H9 (cell line): ENCODE measurements around the gene VANGL2. TPM values are rescaled to one million over a fixed set of nuclear protein-coding genes. Genes with fewer than 3 reads are reported as not detected.

Source experiments
- DNase-seq: peaks from one replicate; pipeline ENCODE4 v3.0.0-alpha.2; 2017
- H2AFZ ChIP-seq: one replicate; pipeline ENCODE4 v1.6.1; 2013; ENCODE audit warnings: mild to moderate bottlenecking, low read length, control low read depth, moderate library complexity
- H2AK5ac ChIP-seq: 2 replicates; pipeline ENCODE4 v1.6.1; 2013; ENCODE audit warnings: low read length, control low read depth, mixed read lengths; ENCODE audit not compliant: insufficient read length
- H2BK120ac ChIP-seq: one replicate; pipeline ENCODE4 v1.6.1; 2013; ENCODE audit warnings: low read depth, mild to moderate bottlenecking, low read length, control low read depth, inconsistent platforms; ENCODE audit not compliant: poor library complexity, severe bottlenecking
- H2BK12ac ChIP-seq: 2 replicates; pipeline ENCODE4 v1.6.1; 2013; ENCODE audit warnings: low read length, control low read depth, mixed read lengths, low read depth; ENCODE audit not compliant: insufficient read length
- H2BK15ac ChIP-seq: 2 replicates; pipeline ENCODE4 v1.6.1; 2013; ENCODE audit warnings: low read depth, low read length, control low read depth
- H2BK20ac ChIP-seq: one replicate; pipeline ENCODE4 v1.6.1; 2013; ENCODE audit warnings: low read depth, mild to moderate bottlenecking, low read length, control low read depth, inconsistent platforms; ENCODE audit not compliant: poor library complexity, severe bottlenecking
- H2BK5ac ChIP-seq: 2 replicates; pipeline ENCODE4 v1.6.1; 2013; ENCODE audit warnings: low read length, control low read depth, mixed read lengths; ENCODE audit not compliant: insufficient read length
- H3K14ac ChIP-seq: 2 replicates; pipeline ENCODE4 v1.6.1; 2013; ENCODE audit warnings: low read length, control low read depth; ENCODE audit not compliant: insufficient read depth
- H3K18ac ChIP-seq: 2 replicates; pipeline ENCODE4 v1.6.1; 2013; ENCODE audit warnings: low read depth, mild to moderate bottlenecking, mixed read lengths, low read length, control low read depth; ENCODE audit not compliant: insufficient read length
- H3K23ac ChIP-seq: 2 replicates; pipeline ENCODE4 v1.6.1; 2013; ENCODE audit warnings: low read length, control low read depth, mixed read lengths, low read depth; ENCODE audit not compliant: insufficient read length
- H3K23me2 ChIP-seq: 2 replicates; pipeline ENCODE4 v1.6.1; 2013; ENCODE audit warnings: low read depth, mild to moderate bottlenecking, mixed read lengths, low read length, control low read depth; ENCODE audit not compliant: insufficient read length, poor library complexity, severe bottlenecking
- H3K27ac ChIP-seq: 2 replicates; pipeline ENCODE4 v1.5.1; 2013; ENCODE audit warnings: low read length, control low read depth, mixed read lengths, low read depth; ENCODE audit not compliant: insufficient read length
- H3K27me3 ChIP-seq: 2 replicates; pipeline ENCODE4 v1.6.1; 2013; ENCODE audit warnings: low read length, control low read depth, inconsistent platforms; ENCODE audit not compliant: insufficient read depth
- H3K4ac ChIP-seq: 2 replicates; pipeline ENCODE4 v1.6.1; 2013; ENCODE audit warnings: low read depth, mild to moderate bottlenecking, control low read depth, inconsistent platforms, low read length, moderate library complexity
- H3K4me1 ChIP-seq: 2 replicates; pipeline ENCODE4 v1.6.1; 2013; ENCODE audit warnings: low read length, control low read depth, inconsistent platforms; ENCODE audit not compliant: insufficient read depth
- H3K4me2 ChIP-seq: 2 replicates; pipeline ENCODE4 v1.6.1; 2013; ENCODE audit warnings: low read length, control low read depth, mixed read lengths; ENCODE audit not compliant: insufficient read length, insufficient read depth
- H3K56ac ChIP-seq: 2 replicates; pipeline ENCODE4 v1.6.1; 2013; ENCODE audit warnings: low read depth, mild to moderate bottlenecking, mixed read lengths, low read length, control low read depth; ENCODE audit not compliant: insufficient read length
- H3K79me1 ChIP-seq: 2 replicates; pipeline ENCODE4 v1.6.1; 2013; ENCODE audit warnings: low read depth, mild to moderate bottlenecking, moderate library complexity, low read length, control low read depth, inconsistent platforms; ENCODE audit not compliant: insufficient read depth, poor library complexity, severe bottlenecking
- H3K79me2 ChIP-seq: 2 replicates; pipeline ENCODE4 v1.6.1; 2013; ENCODE audit warnings: low read length, control low read depth, inconsistent platforms; ENCODE audit not compliant: insufficient read depth
- H3K9ac ChIP-seq: 2 replicates; pipeline ENCODE4 v1.6.1; 2013; ENCODE audit warnings: low read length, control low read depth, mixed read lengths; ENCODE audit not compliant: insufficient read length; ENCODE audit errors: extremely low read depth
- H3K9me3 ChIP-seq: one replicate; pipeline ENCODE4 v1.6.1; 2013; ENCODE audit warnings: low read depth, low read length, inconsistent platforms; ENCODE audit not compliant: control insufficient read depth
- H3T11ph ChIP-seq: one replicate; pipeline ENCODE4 v1.6.1; 2013; ENCODE audit warnings: mild to moderate bottlenecking, low read length, control low read depth, inconsistent platforms
- H4K20me1 ChIP-seq: one replicate; pipeline ENCODE4 v1.6.1; 2013; ENCODE audit not compliant: control insufficient read depth, insufficient read length, insufficient read depth
- H4K5ac ChIP-seq: 2 replicates; pipeline ENCODE4 v1.6.1; 2013; ENCODE audit warnings: low read depth, mild to moderate bottlenecking, mixed read lengths, low read length, control low read depth; ENCODE audit not compliant: insufficient read length
- H4K8ac ChIP-seq: replicated peaks from 2 replicates; pipeline ENCODE4 v1.6.1; 2013; ENCODE audit warnings: low read length, control low read depth, mixed read lengths, low read depth; ENCODE audit not compliant: insufficient read length
- H4K91ac ChIP-seq: 2 replicates; pipeline ENCODE4 v1.6.1; 2013; ENCODE audit warnings: low read depth, mild to moderate bottlenecking, moderate library complexity, mixed read lengths, low read length, control low read depth; ENCODE audit not compliant: insufficient read length
- H3K27ac Mint-ChIP-seq, 3 experiments: 2 replicates in 2 of 3; 3 replicates in 1 of 3; pipeline ENCODE4 v1.8.0; 2020 to 2021; ENCODE audit warnings: mixed read lengths in 3 of 3, mild to moderate bottlenecking in 1 of 3, moderate library complexity in 1 of 3
- H3K27me3 Mint-ChIP-seq: 2 replicates; pipeline ENCODE4 v1.8.0; 2021; ENCODE audit warnings: low read depth, mild to moderate bottlenecking, moderate library complexity, mixed read lengths
- H3K36me3 Mint-ChIP-seq, 3 experiments: 2 replicates in 2 of 3; 3 replicates in 1 of 3; pipeline ENCODE4 v1.8.0; 2020 to 2021; ENCODE audit warnings: low read depth in 3 of 3, mixed read lengths in 3 of 3; ENCODE audit not compliant: insufficient read depth in 1 of 3
- H3K4me1 Mint-ChIP-seq, 2 experiments: 2 replicates each; pipeline ENCODE4 v1.8.0; 2020; ENCODE audit warnings: mixed read lengths in 2 of 2
- H3K4me3 Mint-ChIP-seq, 2 experiments: 2 replicates in 1 of 2; 3 replicates in 1 of 2; pipeline ENCODE4 v1.8.0; 2020 to 2021; ENCODE audit warnings: mild to moderate bottlenecking in 2 of 2, mixed read lengths in 2 of 2, moderate library complexity in 1 of 2
- H3K9me3 Mint-ChIP-seq, 2 experiments: 2 replicates in 1 of 2; 3 replicates in 1 of 2; pipeline ENCODE4 v1.8.0; 2020; ENCODE audit warnings: mild to moderate bottlenecking in 2 of 2, mixed read lengths in 2 of 2, moderate library complexity in 1 of 2
- WGBS: extraction: QIAGEN DNeasy Blood & Tissue Kit; methylation state at CpG from one replicate; pipeline ENCODE4 v1.1.7; 2013; ENCODE audit warnings: missing lambda C conversion rate, low lambda C conversion rate, mixed read lengths; ENCODE audit not compliant: insufficient read length; ENCODE audit errors: extremely low coverage; 5-methylcytosine and 5-hydroxymethylcytosine counted together
- total RNA-seq: library from RNA; stranded (reverse); gene quantifications from 2 replicates; pipeline ENCODE4 v1.2.1, GENCODE V29; 2021
- TF ChIP-seq, protein P1 (sequence below): fragments of 200-600 bp; sonication (generic); conservative IDR thresholded peaks from 3 replicates; pipeline ENCODE4 v1.8.0; 2021; ENCODE audit warnings: antibody characterized with exemption, mild to moderate bottlenecking

The VANGL2 gene
- total RNA-seq, 1 experiment from 2014 or later = 58.5 TPM

DNA sequence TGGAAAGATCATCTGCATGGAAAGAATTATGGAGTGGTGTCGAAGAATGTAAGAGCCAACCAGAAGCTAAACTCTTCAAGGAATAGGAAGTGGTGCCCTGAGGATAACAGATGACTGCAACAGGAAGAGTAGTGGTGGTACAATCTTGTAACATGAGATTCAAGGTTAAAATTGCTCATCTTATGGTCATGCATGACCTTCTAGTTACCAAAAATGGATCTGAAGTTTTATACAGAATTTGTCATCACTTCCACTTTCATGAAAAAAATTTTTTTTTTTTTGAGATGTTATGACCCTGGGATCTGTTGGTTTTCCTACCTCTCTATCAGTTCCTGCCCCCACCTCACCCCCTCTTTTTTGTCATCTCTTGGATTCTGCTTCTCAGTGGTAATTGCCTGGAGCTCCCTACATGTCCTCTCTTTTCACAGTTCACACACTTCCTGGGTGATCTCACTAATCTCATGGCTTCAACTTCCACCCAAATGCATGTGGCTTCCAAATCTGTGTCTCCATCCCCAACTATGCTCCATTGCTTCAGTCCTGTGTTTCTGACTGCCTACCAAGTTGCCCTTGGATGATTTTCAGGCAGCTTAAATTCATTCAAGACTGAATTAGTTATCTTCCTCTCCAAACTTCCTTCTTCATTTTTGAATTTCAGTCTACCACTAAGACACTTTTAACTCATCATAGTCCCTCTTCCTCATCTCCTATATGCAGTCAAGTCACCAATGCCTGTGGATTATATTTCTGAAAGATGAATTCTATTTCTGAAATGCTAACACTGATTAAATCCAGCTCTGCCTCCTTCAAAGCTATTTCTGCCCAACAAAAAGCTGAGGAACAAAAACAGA, 74.3 kb downstream of the VANGL2 start:
- Histone ChIP-seq H4K5ac (no peak overlapping the region), H3K9ac (no peak overlapping the region), H4K91ac (no peak overlapping the region), H2AFZ (no peak overlapping the region), H3K56ac (no peak overlapping the region), H2BK20ac (no peak overlapping the region), H3K23me2 (no peaks in the 10 kb centered on the region), H3K9me3 (no peaks in the 10 kb centered on the region), H3K4ac (no peak overlapping the region), H3K14ac (no peak overlapping the region), H3K27me3 (no peaks in the 10 kb centered on the region), H2BK120ac (no peak overlapping the region), H3K23ac (no peak overlapping the region), H3K79me1 (no peaks in the 10 kb centered on the region), H2BK5ac (no peak overlapping the region), H4K20me1 (no peaks in the 10 kb centered on the region), H3K18ac (no peak overlapping the region), H4K8ac (no peak overlapping the region), H2BK12ac (no peak overlapping the region), H3K79me2 (no peaks in the 10 kb centered on the region), H3K4me2 (no peak overlapping the region), H3T11ph (no peak overlapping the region), H3K4me1 (no peaks in the 10 kb centered on the region), H2BK15ac (no peak overlapping the region), H2AK5ac (no peak overlapping the region), H3K27ac (no peak overlapping the region)
- Mint-ChIP-seq H3K27ac (no peak overlapping the region), H3K4me1 (no peaks in the 10 kb centered on the region), H3K27me3 (peaks cover 4% of the 10 kb centered on the region), H3K36me3 (peaks cover 0 to 4% (median under 1%) of the 10 kb centered on the region in 3 experiments; a peak in 3 of 7 replicates), H3K9me3 (peaks cover 9 to 12% of the 10 kb centered on the region in 2 experiments; a peak in 4 of 5 replicates), H3K4me3 (no peak overlapping the region)
- no CpG with 5 or more reads among the region's 1 CpG for WGBS
- TF ChIP-seq, protein P1, sequence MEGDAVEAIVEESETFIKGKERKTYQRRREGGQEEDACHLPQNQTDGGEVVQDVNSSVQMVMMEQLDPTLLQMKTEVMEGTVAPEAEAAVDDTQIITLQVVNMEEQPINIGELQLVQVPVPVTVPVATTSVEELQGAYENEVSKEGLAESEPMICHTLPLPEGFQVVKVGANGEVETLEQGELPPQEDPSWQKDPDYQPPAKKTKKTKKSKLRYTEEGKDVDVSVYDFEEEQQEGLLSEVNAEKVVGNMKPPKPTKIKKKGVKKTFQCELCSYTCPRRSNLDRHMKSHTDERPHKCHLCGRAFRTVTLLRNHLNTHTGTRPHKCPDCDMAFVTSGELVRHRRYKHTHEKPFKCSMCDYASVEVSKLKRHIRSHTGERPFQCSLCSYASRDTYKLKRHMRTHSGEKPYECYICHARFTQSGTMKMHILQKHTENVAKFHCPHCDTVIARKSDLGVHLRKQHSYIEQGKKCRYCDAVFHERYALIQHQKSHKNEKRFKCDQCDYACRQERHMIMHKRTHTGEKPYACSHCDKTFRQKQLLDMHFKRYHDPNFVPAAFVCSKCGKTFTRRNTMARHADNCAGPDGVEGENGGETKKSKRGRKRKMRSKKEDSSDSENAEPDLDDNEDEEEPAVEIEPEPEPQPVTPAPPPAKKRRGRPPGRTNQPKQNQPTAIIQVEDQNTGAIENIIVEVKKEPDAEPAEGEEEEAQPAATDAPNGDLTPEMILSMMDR = no peak
- DNase-seq = no peak

Other genes starting within 250 kb of the VANGL2 start
- 0.20 and 0.44 TPM in 2 replicates for gene ATP1A4, start 249.0 kb upstream of the VANGL2 start, total RNA-seq
- gene CASQ1, start 210.0 kb upstream of the VANGL2 start, total RNA-seq = 0.55 and 0.70 TPM in 2 replicates
- gene PEA15, start 195.2 kb upstream of the VANGL2 start, total RNA-seq = 80.8 and 82.1 TPM in 2 replicates
- gene DCAF8, start 138.0 kb upstream of the VANGL2 start, total RNA-seq = 96.7 and 106 TPM in 2 replicates
- 86.8 and 92.7 TPM in 2 replicates for gene PEX19, start 115.4 kb upstream of the VANGL2 start, total RNA-seq
- 118 TPM in 2 replicates for gene COPA, start 57.3 kb upstream of the VANGL2 start, total RNA-seq
- 67.8 and 69.3 TPM in 2 replicates for gene NCSTN, start 57.2 kb upstream of the VANGL2 start, total RNA-seq
- gene NHLH1, start 33.5 kb upstream of the VANGL2 start, total RNA-seq = 1.3 and 1.5 TPM in 2 replicates
- gene SLAMF6, start 122.7 kb downstream of the VANGL2 start, total RNA-seq = not detected in 2 replicates
- not detected in 2 replicates for gene CD84, start 178.9 kb downstream of the VANGL2 start, total RNA-seq
- gene SLAMF1, start 246.5 kb downstream of the VANGL2 start, total RNA-seq = not detected in 2 replicates